Stimulated activated CD4-positive, alpha-beta T cell treated with anti-CD3 and anti-CD28 coated beads, Interleukin-4, amount 100 ng/mL, for 48 hours (primary cell): ENCODE results near the gene STRIP2.
"Not testable (repeated sequence)": the region's sequence is repeated elsewhere in the genome, so short reads cannot be mapped to it uniquely, and the experiment has no call there.

Experiments used
- DNase-seq, 2 donors: peaks; one replicate each; pipeline ENCODE4 v3.0.0-alpha.2; 2020; ENCODE audit warnings: low read depth in 2 of 2

The STRIP2 gene, protein sequence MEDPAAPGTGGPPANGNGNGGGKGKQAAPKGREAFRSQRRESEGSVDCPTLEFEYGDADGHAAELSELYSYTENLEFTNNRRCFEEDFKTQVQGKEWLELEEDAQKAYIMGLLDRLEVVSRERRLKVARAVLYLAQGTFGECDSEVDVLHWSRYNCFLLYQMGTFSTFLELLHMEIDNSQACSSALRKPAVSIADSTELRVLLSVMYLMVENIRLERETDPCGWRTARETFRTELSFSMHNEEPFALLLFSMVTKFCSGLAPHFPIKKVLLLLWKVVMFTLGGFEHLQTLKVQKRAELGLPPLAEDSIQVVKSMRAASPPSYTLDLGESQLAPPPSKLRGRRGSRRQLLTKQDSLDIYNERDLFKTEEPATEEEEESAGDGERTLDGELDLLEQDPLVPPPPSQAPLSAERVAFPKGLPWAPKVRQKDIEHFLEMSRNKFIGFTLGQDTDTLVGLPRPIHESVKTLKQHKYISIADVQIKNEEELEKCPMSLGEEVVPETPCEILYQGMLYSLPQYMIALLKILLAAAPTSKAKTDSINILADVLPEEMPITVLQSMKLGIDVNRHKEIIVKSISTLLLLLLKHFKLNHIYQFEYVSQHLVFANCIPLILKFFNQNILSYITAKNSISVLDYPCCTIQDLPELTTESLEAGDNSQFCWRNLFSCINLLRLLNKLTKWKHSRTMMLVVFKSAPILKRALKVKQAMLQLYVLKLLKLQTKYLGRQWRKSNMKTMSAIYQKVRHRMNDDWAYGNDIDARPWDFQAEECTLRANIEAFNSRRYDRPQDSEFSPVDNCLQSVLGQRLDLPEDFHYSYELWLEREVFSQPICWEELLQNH

DNA sequence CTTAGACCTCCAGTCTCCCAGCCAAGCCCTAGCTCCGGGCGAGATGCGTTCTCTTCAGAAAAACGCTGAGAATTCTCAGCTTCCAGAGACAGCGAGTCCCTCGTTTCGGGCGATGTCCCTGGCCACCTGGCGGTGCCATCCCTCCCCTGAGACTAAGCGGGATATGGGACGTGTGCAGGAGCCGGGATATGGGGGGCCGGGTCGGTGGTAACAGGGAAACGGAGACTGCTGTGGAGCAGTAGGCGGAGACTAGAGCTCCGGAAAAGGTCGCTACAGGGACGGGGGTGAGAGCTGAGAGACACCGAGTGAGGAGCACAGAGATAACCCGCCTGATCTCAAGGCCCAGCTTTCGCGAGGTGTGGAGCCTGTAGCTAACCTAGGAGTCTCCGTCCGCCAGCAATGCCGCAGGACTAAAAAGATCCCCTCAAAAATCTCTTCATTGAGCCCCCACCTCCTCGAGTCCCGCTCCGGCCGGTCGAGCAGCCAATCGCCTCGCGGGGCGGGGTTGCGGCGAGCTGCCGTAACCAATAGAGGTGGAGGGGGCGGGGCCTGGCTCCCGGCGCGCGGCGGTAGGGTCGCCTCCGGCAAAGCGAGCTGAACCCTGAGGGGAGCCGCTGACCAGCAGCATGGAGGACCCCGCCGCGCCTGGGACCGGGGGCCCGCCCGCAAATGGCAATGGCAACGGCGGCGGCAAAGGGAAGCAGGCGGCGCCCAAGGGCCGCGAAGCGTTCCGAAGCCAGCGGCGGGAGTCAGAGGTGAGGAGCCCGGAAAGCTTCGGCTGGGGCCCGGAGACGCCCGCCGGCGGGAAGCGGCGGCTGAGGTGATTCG is at the start of gene STRIP2:
Gene STRIP2 (plus strand): TSS at position 586 of the 828 bp plus-strand sequence. CDS start 41 bp downstream, at position 627.
- DNase-seq = peak; percentile 91 to 95

DNA sequence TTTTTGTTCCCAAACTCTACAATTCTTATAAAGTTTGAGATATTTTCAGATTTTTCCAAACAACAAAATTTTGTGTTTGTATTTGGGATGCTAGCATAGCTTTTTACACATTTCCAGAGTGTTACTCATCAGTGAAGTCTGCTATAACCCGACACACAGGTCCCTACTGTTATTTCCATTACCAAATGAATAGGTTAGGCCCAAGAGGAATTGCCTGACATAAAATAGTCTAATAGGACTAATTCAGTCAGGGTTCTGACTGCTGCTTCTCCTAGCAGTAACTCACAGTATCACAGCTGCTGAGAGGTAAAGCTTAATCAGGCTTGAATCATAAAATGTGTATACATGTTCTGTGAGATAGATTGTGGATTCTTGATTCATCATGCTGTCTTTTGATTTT is 49.1 kb upstream of the STRIP2 start:
- no peak for DNase-seq

DNA sequence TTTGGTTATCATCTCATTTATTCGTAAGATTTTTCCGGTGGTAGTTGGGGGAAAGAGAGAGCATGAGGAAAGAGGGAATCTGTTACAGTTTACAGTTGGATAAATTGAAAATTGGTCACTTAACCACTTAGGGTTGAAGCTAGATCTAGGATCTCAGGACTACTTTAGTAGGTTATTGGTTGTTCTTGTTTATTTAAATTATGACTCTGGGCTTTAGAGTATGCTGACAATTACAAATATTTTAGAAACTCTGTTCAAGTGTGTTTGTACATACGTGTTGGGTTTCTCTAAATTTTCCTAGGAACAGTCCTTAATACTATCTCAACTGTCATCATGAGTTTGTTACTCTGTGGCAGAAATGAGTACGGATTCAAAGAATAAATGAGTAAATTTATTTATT is 48.6 kb upstream of the STRIP2 start:
- no peak for DNase-seq

- DNase-seq = no peak
These were observed 47.7 kb upstream of the STRIP2 start for GRCh38 chr7:129386506-129386905.

- DNase-seq = no peak
These were observed 46.7 kb upstream of the STRIP2 start for GRCh38 chr7:129387537-129387936.

GRCh38 chr7:129388333-129389098 is 45.7 kb upstream of the STRIP2 start:
- DNase-seq = no peak

- no peak for DNase-seq
These were observed 44.4 kb upstream of the STRIP2 start for GRCh38 chr7:129389829-129390228.

DNA sequence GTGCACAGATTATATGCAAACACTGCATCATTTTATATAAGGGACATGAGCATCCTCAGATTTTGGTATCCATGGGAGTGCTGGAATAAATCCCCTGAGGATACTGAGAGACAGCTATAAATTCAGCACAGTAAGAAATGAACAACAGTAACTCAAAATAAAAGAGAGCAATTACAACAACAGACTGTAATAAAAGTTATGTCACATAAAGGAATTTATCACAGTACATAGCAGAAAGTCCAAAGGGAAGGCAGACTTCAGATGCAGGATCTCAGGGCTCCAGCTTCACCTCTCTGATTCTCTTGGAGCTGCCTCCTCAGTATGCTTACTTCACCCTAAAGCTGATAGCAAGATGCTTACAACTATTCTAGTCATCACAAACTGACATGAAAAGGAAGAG is 43.9 kb upstream of the STRIP2 start:
- no peak for DNase-seq

DNA sequence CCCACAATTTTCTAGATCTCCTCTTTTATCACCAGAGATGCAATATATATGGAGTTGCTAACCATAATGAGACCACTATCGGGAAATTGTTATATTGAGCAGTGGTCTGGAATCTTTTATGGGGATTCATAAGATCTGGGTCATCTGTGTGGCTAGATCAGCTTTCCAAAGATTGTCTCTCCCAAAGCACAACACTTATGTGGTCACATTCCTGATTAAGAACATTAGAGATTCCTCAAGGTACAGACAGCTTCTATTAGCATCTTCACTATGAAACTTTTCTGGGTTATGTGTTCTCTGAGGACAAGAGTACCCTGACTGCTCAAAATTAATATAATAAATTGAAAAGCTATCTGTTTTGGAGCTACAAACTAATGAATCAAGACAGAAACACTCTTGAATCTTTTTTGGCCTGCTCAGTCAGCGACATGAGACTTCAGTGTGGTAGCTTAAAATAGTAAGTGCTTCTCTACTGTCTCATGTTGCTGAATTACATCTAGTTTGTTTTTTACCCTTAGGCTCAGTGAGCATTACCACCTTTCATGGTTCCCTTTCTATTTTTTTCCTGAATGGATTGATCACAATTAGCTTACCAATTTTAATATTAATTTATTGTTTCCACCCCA is 42.6 kb upstream of the STRIP2 start:
- no peak for DNase-seq

- DNase-seq = no peak
These were observed 41.0 kb upstream of the STRIP2 start for GRCh38 chr7:129393255-129393654.

DNA sequence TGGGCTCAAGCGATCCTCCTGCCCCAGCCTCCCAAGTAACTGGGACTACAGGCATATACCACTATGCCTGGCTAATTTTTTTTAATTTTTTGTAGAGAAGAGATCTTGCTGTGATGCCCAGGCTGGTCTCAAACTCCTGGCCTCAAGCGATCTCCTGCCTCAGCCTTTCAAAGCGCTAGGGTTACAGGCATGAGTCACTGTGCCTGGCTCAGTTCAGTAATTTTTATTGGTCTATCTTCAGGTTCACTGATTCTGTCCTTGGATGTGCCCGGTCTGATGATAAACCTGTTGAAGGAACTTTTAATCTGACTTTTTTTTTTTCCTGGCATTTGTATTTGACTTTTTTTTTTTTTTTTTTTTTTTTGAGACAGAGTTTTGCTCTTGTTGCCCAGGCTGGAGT is 40.1 kb upstream of the STRIP2 start:
- DNase-seq = no peak

- no peak for DNase-seq
These were observed 39.0 kb upstream of the STRIP2 start for GRCh38 chr7:129394982-129395914.

DNA sequence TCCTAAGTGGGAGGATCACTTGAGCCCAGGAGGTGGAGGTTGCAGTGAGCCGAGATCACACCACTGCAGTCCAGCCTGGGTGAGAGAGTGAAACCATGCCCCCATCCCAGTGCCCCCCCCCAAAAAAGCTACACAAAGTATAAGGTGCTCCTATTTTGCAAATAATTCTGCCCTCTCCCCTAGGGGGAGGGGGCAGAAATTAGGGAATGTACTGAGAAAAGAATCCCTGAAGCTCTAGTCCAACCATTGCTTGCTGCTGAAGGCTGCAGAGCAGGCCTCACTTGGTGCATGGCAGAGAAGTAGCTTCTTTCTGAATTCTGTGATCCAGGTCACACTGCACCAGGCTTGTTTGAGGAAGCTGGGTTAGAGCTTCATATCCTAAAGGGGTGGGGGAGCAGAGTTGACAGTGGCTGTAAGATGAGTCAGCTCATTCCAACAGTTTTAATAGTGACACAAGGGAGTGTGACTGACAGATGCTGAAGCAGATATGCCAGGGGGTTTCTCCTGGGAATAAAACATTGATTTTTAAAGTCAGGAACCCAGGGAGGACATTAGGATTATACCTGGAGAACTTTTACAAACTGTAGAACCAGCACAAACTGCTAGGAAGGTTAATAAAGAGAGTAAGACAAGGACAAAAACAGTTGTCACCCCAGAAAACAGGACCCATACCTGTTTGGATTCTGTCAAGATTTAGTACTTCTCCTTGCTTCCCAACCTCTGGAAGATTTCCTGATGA is 32.8 kb upstream of the STRIP2 start:
- DNase-seq = no peak

- DNase-seq = peak in 1 of 2 donors; percentile 6
These were observed 32.0 kb upstream of the STRIP2 start for GRCh38 chr7:129401967-129402860.

DNA sequence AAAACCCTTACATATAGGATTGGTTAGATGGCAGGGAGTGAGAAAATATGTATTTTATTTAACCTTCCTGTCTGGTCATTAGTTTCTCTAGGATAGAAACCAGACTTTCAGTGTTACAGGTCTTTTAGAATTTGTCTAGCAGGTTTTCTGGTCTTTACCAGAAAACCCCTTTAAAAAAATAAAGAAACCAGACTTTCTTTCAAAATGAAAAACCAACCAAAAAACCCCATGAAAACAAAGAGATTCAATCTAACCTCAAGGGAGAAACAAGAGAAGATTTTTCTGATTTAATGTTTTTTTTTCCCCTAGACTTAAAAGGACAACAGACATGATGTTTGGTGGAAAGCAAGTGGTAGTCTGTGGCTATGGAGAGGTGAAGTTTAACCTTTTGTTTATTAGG is 28.7 kb upstream of the STRIP2 start:
- no peak for DNase-seq

GRCh38 chr7:129410238-129410637 is 24.0 kb upstream of the STRIP2 start:
- DNase-seq = not testable (repeated sequence)

DNA sequence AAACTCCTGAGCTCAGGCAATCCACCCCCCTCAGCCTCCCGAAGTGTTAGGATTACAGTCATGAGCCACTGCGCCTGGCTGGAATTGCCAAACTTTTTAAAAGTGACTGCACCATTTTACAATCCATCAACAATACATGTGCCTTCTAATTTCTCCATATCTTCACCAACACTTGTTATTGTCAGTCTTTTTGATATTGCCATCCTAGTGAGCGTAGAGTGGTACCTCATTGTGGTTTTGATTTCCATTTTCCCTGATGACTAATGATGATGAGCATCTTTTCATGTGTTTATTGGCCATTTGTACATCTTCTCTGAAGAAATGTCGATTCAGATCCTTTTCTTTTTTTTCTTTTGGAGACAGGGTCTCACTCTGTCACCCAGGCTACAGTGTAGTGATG is 21.7 kb upstream of the STRIP2 start:
- no peak for DNase-seq

DNA sequence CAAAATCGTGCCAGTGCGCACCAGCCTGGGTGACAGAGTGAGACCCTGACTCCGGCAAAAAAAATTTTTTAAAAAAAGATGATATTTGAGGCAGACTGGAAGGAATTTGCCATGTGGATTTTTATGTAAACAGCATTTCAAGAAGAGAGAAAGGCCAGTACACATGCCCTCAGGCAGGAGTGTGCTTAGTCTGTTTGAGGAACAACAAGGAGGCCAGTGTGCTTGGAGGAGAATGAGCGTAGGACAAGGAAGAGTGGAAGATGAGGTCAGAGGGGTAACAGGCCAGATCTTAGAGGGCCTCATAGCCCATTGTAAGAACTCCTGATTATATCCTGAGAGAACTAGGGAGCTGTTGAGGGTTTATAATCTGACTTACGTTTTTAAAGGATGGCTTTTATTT is 17.2 kb upstream of the STRIP2 start:
- no peak for DNase-seq
